NCI-H146 treated with DMSO at 0.1 percent for 48 hours (cell line): ENCODE data around the gene CD37.
"Not testable (repeated sequence)": the region's sequence is repeated elsewhere in the genome, so short reads cannot be mapped to it uniquely, and the experiment has no call there.

Experiments used
- DNase-seq: peaks from one replicate; lab custom pipeline; 2025; ENCODE audit not compliant: unreplicated experiment; lab: John Stamatoyannopoulos, UW

Gene CD37

DNA sequence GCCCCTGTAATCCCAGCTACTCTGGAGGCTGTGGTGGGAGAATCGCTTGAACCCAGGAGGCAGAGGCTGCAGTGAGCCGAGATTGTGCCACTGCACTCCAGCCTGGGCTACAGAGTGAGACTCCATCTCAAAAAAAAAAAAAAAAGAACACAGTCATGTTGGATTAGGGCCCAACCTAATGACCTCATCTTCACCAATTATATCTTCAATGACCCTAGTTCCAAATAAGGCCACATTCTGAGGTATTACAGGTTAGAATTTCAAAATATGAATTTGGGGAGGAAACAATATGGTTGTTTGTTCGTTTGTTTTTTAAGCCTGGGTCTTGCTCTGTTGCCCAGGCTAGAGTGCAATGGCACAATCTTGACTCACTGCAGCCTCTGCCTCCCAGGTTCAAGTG lies 38.0 kb downstream of the CD37 start:
- DNase-seq, result not testable (repeated sequence)

DNA sequence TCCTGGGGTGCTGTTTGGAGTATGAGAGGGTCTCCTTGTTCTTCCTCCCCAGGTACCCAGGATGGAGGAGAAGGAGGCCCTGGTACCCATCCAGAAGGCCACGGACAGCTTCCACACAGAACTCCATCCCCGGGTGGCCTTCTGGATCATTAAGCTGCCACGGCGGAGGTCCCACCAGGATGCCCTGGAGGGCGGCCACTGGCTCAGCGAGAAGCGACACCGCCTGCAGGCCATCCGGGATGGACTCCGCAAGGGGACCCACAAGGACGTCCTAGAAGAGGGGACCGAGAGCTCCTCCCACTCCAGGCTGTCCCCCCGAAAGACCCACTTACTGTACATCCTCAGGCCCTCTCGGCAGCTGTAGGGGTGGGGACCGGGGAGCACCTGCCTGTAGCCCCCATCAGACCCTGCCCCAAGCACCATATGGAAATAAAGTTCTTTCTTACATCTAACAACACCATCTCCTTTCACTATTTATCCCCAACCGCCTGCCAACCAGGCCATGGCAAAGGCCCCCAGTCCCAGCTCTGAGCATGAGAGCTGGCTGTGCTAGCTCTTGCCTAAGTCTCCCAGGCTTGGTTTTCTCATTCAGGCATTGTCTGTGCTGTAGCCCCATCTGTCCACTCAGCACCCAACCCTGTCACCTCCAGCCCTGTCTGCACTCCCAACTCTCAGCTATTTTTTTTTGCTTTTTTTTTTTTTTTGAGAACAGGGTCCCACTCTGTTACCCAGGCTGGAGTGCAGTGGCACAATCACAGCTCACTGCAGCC lies 39.6 kb downstream of the CD37 start:
- no peak for DNase-seq

DNA sequence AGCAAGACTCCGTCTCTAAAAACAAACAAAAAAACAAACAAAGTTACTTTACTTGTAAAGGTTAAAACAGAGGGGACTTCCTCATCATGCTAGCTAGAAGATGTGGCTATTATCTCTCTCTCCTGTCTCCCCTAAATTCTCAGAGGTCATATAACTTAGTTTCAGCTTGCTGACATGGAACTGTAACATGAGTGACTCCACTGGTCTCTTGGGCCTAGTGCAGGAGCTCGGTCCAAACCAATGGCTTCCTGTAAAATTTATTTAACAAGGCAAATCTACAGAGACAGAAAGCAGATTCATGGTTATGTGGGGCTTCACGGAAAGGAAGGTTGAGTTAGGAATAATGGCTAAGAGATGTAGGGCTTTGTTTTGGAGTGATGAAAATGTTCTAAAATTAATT lies 43.3 kb downstream of the CD37 start:
- no peak for DNase-seq

DNA sequence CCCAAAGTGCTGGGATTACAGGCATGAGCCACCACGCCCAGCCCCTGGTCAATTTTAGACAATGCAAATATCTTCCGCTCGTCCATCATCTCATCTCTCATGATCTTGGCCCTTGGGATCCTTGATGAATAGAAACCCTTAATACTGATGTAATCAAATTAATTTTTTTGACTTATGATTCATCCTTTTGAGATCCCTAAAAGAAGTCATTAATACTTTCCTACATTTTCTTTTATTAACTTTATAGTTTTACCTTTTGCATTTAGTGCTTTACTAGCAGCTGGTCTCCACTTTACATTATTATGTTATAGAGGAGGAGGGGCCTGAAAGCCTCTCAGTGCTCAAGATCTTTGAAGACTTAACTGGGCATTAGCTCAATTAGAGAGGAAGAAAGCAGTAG lies 45.2 kb downstream of the CD37 start:
- no peak for DNase-seq

DNA sequence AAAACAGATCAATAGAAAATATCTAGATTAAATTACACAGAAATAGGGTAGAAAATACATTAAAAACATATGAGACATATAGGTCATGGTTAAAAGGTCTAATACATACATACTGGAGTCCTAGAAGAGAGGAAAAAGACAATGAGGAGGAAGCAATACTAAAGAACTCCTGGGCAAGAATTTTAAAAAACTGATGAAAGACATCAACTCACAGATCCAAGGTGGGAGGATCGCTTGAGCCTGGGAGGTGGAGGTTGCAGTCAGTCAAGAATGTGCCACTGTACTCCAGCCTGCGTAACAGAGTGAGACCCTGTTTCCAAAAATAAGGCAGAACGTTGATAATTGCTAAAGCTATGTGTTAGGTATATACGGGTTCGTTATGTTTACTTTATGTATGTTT lies 47.4 kb downstream of the CD37 start:
- DNase-seq, result no peak

DNA sequence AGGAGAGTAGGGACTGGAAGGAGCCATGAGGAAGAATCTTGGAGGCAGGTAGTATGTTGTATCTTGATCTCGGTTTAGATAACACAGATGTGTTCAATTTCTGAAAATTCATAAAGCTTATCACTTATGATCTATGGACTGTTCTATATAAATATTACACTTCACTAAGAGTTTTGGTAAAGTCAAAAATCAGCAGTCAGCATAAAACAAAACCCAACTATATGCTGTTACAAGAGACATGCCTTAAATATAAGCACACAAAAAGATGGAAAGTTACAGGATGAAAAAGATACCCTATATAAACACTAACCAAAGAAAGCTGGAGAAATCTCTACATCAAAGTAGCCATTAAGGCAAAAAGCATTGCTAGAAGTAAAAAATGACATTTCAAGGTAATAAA lies 48.4 kb downstream of the CD37 start:
- no peak for DNase-seq

DNA sequence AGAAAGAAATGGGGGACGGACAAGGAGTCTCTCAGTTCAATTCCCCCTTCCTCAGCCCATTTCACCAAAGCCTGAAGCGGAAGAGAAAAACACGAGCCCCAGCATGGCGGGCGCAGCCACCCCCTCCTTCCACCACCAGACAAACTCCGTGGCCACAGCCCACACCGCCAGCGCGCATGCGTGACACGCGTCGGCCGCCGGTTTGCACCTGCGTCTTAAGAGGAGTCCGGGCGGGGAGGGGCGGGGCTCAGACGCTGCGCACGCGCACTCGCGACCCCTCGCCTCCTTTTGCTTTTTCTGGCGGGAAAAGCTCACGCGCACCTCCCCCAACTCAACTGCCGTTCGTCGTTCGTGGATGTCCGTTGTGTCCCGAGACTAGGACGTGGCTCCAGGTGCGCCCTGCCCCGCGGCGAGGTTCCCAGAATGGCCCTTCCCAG lies 52.7 kb downstream of the CD37 start, which contains the start of gene KASH5:
Gene KASH5, plus strand, starts transcription at position 314 of the 437 bp plus-strand sequence. CDS start 2,635 bp downstream, outside the sequence.
- no peak for DNase-seq

DNA sequence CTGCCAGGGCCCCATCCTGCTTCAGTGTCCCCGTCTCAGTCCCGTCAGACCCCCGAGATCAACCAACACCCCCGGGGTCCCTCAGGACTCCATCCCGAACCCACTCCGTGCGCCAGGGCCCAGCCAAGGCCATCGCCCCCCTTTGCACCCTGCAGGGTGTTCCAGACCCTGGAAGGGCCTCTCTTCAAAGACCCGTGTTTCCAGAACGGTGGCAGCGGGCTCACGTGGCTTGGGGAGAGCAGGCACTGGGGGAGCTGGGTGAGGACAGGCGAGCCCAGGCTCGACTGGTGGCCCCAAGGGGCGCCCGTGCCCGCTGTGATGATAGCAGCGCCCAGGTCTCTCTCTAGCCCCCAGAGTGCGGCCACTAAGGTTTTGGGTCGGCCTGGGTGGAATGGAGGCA lies 54.2 kb downstream of the CD37 start:
- DNase-seq, result no peak
